GM12801 (cell line): ENCODE data around the gene AFP.

Experiments
- TF ChIP-seq, protein P1 (sequence below): IDR thresholded peaks from one replicate; pipeline ENCODE4 v1.5.1; 2011; ENCODE audit warnings: control low read depth; ENCODE audit not compliant: insufficient read length; ENCODE audit errors: extremely low read depth

The AFP gene

DNA sequence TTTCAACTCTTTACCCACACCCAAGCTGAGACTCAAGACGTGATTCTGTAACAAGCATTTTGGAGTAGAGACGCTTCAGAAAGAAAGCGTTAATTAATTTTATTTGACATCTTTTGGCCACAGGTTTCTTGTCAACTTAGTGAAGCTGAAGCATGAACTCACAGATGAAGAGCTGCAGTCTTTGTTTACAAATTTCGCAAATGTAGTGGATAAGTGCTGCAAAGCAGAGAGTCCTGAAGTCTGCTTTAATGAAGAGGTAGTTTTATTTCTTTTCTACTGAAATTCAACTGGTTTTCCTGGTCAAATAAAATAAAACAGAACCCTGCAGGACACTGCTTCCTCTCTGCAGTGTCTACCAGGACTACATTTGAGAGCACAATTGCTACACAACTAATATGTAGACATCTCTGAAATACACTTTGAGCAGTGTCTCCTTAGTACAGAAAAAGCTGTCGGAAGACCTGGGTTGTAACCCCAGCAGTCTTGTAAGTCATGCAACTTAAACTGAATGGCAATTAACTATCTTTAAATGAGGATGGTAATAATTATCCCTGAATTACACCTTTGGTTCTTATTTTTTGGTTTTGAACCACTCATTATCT lies 65.7 kb downstream of the AFP start:
- TF ChIP-seq, protein P1, sequence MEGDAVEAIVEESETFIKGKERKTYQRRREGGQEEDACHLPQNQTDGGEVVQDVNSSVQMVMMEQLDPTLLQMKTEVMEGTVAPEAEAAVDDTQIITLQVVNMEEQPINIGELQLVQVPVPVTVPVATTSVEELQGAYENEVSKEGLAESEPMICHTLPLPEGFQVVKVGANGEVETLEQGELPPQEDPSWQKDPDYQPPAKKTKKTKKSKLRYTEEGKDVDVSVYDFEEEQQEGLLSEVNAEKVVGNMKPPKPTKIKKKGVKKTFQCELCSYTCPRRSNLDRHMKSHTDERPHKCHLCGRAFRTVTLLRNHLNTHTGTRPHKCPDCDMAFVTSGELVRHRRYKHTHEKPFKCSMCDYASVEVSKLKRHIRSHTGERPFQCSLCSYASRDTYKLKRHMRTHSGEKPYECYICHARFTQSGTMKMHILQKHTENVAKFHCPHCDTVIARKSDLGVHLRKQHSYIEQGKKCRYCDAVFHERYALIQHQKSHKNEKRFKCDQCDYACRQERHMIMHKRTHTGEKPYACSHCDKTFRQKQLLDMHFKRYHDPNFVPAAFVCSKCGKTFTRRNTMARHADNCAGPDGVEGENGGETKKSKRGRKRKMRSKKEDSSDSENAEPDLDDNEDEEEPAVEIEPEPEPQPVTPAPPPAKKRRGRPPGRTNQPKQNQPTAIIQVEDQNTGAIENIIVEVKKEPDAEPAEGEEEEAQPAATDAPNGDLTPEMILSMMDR: no peak

DNA sequence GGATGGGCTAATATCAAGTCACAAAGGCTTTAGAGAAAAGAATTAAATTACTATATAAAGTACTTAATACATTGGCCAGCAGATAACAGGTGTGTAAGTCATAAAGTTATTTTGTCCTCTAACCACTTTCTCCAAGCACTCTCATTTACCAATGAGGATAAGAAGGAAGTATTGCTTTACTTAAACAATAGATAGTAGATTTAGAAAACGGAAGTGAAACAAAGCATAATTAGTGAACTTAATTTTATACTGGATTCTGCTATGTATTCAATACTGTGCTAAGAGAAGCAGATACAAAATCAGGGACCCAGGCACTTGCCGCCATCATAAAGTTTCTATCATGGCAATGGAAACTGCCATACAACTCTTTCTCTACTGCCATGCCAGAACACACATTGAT lies 69.5 kb downstream of the AFP start:
- TF ChIP-seq, protein P1: no peak
